ENCODE measurements around the gene LCNL1.

LCNL1 gene

GRCh38 chr9:136960212-136960937, 22.4 kb upstream of the LCNL1 start:
- no peak for DNase-seq (ENCODE audit: low read depth)

- DNase-seq (ENCODE audit: low read depth): no peak
Measured at GRCh38 chr9:136960938-136961275, 21.9 kb upstream of the LCNL1 start.

GRCh38 chr9:136961279-136962065, 21.3 kb upstream of the LCNL1 start:
- no peak for DNase-seq (ENCODE audit: low read depth)

- DNase-seq (ENCODE audit: low read depth): no peak
Measured at GRCh38 chr9:136962163-136962562, 20.6 kb upstream of the LCNL1 start.

DNA sequence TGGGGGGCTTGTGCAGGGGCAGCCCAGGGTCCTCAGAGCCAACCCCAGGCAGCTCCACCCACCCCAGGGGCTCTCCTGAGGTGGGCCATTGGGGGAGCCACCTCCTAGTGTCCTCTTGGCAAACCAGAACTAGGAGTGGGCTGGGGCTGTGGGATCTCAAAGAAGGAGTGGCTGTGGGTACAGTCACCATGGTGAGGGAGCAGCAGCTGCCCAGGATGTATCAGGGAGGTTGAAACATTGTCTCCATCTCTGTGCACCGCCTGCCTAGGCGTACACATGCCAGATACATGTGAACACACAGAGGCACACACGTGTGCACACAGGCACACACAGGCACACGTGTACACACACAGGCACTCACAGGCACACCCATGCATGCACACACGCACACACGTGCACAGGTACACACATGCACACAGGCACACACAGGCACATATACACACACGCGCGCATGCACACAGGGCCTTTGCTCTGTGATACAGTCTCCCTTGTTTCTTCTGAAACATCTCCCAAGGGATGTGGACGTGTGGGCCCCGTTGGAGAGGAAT, 20.0 kb upstream of the LCNL1 start:
- no peak for DNase-seq (ENCODE audit: low read depth)

- DNase-seq (ENCODE audit: low read depth): no peak
Measured at GRCh38 chr9:136963341-136963740, 19.5 kb upstream of the LCNL1 start.

DNA sequence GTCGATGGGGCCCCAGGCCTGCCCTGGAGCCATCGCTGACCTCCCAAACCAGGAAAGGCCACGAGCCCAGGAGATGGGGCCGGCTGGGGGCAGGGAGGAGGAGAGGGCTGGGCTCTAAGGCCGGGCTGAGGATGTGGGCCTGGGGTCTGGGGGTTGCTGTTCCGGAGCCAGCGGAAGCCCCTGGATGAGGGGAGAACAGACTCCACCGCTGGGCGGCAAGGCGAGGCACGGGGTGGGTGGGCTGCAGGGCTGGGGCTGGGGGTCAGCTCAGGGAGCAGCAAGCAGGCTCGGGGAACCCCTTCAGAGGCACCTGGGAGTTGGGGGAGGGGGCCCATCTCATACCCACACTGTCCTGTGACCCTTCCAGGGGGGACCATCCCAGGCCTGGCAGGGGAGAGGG, 19.0 kb upstream of the LCNL1 start:
- no peak for DNase-seq (ENCODE audit: low read depth)

- DNase-seq (ENCODE audit: low read depth): no peak
Measured at GRCh38 chr9:136964171-136964689, 18.6 kb upstream of the LCNL1 start.

- no peak for DNase-seq (ENCODE audit: low read depth)
Measured at GRCh38 chr9:136964833-136965422, 17.9 kb upstream of the LCNL1 start.

DNA sequence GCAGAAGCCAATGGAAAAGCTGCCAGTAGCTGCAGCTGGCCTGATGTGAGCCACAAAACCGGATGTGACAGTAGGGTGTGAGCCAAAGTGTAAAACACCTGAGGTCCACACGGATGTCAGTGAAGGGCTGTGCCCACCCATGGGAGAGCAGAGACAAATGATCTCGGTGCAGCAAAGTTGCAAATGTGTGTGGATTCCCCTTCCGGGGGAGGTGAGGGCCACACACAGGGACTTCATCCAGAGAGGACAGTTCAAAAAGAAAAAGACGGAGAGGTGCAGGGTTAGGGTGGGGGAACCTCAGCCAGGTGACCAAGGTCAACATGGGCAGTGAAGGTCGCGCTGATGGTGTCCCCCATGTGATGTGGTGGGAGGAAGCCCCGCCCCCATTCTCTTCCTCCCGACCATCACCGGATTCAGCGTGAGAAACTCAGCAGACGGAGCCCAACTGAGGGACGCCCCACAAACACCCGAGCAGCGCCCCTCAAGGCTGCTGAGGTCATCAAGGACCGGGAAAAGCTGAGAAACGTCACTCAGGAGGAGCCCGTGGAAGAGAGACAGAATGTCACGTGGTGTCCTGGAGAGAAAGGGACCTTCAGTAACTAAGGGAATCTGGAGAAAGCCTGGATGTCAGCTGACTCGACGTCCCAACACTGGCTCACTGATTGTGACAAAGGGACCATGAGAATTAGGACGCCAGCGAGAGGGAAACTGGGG, 16.9 kb upstream of the LCNL1 start:
- DNase-seq (ENCODE audit: low read depth): no peak

GRCh38 chr9:136968333-136969127, 14.3 kb upstream of the LCNL1 start:
- no peak for DNase-seq (ENCODE audit: low read depth)

DNA sequence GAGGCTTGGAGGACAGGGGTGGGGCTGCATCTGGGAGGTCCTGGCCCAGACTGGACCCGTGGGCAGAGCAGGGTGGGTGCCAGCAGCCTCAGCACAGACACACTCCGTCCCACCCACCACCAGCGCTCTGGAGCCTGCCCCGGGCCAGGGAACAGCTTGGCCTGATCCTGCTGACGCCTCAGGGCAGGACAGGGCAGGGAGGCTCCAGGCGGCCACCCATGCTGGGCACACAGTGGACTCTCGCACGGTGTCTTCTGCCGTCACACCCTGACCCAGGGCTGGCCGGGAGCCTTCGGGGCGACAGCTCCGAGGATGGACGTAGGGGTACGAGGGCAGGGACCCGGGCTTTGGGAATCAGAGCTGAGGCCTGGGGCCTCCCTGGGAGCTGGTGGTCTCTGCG, 13.6 kb upstream of the LCNL1 start:
- DNase-seq (ENCODE audit: low read depth): no peak

DNA sequence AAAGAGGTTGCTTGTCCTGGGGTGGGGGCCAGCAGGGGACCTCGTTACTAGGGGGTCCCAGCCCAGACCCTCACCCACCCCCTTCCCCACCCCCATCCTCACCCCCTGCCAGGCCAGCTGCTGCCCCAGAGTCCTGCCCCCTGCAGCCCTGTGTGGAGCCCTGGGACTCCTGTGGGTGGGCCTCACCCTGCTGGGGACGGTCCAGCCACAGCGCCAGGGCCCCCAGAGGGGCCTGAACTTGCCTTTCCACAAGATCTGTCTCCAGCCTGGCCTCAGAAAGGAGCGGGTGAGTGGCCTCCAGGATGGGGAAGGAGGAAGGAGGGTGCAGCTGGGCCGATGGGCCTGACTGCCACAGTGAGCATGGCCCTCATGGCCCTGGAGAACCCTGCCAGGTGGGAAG, 13.0 kb upstream of the LCNL1 start:
- no peak for DNase-seq (ENCODE audit: low read depth)

GRCh38 chr9:136970361-136970760, 12.4 kb upstream of the LCNL1 start:
- DNase-seq (ENCODE audit: low read depth): no peak

GRCh38 chr9:136971746-136972145, 11.0 kb upstream of the LCNL1 start:
- no peak for DNase-seq (ENCODE audit: low read depth)

DNA sequence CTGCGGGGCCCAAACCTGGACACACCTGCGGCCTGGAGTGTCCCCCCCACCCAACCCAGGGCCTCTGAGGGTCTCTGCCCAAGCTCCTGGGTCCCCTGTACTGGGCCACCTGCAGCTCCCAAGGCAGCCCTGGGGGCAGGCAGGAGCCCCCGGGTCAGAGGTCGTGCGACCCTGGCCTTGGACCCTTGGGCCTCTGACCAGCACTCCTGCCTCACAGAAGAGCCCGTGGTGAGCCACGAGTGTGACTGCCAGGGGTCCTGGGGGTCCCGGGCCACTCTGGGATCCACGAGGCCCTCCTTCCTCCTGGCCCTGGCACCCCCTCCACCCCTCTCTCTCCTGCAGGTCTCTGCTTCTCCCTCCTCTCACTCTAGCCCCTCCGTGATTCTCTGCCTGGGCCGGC, 10.5 kb upstream of the LCNL1 start:
- no peak for DNase-seq (ENCODE audit: low read depth)

GRCh38 chr9:136972743-136973142, 10.1 kb upstream of the LCNL1 start:
- DNase-seq (ENCODE audit: low read depth): no peak

DNA sequence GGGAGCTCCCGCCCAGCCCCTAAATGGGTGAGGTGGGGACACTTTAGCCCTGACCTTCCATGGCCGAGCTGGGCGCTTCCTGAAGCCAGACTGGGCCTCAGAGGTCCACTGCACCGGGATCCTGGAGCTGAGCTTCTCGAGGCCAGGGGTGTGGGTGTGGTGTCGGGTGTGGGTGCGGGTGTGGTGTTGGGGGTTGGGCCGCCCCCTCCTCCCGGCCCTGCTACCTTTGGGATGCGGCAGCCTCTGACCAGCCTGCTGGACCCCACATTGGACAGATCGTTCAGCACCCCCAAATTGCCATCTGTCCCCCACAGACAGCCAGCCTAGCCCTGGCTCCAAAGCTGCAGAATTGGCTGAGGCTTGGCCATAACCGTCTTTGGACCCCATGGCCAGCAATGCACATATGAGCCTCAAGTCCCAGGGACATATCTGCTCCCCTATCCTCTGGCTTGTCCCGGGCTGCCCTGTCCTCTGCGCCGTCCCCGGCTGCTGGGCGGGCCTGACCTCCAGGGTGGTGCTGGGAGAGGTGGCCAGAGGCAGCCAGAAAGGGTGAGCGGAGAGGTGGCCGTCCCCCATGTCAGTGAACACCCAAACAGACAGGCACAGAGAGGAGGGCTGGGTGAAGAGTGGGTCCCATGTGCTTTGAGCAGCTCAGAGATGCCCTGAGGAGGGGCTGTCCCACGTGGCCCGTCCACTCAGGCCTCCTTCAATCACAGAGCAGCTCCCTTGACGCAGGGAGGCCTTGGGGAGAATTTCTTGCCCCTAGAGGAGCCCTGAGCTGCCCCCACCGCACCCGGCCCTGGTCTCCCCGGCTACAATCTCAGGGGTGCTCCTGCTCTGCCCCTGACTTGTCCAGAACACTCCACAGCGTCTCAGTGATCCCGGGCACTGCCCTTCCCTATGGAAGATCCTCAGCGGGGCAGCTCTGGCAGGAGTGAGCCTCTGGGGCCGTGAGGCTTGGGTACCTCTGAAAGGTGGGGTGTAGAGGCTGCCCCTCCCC, 8.9 kb upstream of the LCNL1 start:
- DNase-seq (ENCODE audit: low read depth): no peak

DNA sequence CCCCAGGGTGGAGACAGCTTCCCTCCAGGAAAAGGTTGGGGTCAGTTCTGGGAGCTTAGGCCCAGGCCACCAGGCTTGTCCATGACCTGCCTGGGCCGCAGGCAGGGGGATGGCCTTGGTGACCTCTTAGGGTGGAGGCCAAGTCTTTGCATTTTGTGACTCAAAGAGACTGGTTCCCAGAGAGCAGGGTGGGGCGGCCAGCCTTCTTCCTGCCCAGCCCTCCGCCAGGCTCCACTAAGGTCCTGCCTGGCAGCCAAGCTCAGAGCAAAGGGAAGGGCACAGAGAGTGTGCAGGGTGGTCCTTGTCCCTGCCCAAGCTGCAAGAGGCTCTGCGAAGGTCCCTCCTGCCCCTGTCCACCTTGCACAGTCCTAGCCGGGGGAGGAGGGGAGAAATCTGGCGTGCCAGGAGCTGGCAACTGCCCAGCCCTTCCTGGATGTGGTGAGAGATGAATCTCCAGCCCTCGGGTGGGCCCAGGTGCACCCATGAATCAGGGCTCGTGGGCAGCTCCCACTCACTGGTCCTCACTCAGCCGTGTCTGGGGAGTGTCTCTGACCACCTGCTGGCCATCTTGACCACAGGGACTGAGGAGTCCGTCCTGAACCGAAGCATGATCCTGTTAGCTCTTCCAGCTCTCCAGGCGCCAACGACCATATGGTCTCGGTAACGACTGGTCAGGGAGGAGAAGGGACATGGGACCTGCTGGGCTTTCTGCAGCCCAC, 7.8 kb upstream of the LCNL1 start:
- no peak for DNase-seq (ENCODE audit: low read depth)
